NCI-H1417 (cell line): ENCODE measurements around the gene IMMP1L.

Experiments used
- DNase-seq, 3 experiments: peaks; one replicate each; lab custom pipeline; 2025; lab: John Stamatoyannopoulos, UW

The IMMP1L gene

DNA sequence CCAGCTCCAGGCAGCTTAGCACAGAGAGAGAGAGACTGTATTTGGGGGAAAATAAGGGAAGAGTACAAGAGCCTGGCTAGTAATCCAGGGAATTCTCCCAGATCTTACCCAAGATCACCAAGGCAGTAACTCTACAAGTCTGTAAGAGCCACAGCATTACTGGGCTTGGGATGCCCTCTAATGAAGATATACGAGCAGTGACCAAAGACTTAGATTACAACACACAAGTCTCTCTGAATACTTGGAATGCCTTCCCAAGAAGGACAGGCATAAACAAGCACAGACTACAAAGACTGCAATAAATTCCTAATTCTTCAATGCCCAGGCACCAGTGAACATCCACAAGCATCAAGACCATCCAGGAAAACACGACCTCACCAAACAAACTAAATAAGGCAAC, 122.0 kb downstream of the IMMP1L start:
- DNase-seq: no peak

DNA sequence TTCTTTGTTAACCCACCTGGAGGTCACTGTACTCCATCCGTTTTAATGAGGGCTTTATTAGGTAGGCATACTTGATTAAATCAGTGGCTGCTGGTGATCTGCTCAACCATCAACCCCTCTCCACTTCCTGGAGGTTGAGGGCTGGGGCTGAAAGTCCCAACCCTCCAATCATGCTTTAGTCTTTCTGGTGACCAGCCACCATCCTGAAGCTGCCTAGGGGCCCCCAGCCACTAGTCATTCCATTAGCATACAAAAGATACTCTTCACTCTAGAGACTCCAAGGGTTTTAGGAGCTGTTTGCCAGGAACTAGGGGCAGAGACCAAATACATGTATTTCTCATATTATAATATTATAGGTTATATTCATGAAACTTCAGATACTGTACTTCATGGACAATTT, 126.3 kb downstream of the IMMP1L start:
- no peak for DNase-seq
